Adrenal gland (tissue), 12 donors: Measurements from ENCODE around the gene CISH. TPM values are rescaled to one million over a fixed set of nuclear protein-coding genes. Genes with fewer than 3 reads are reported as not detected.

Experiments used
- DNase-seq, 7 donors: peaks; one replicate each; pipeline ENCODE4 v3.0.0-alpha.2; 2019 to 2020
- H3K27ac ChIP-seq, 5 donors: fragments of 200-600 bp; sonication (generic) in 4 of 5; 1 replicate in 3 of 5; 2 replicates in 2 of 5; pipeline versions ENCODE4 v1.5.1 to v1.8.0; 2016 to 2020; ENCODE audit warnings: mild to moderate bottlenecking in 1 of 5
- H3K27me3 ChIP-seq: fragments of 200-600 bp; 2 replicates; pipeline ENCODE4 v1.8.0; 2021
- H3K36me3 ChIP-seq, 2 donors: fragments of 200-600 bp; replicated peaks in 1 of 2; 1 replicate in 1 of 2; 2 replicates in 1 of 2; pipeline versions ENCODE4 v1.5.1 to v1.8.0; 2018 to 2022
- H3K4me1 ChIP-seq, 2 donors: fragments of 200-600 bp; replicated peaks in 1 of 2; 1 replicate in 1 of 2; 2 replicates in 1 of 2; pipeline versions ENCODE4 v1.5.1 to v1.8.0; 2018 to 2021
- H3K4me3 ChIP-seq, 4 donors: fragments of 200-600 bp; sonication (generic) in 3 of 4; one replicate each; pipeline ENCODE4 v1.5.1; 2016 to 2018
- H3K9me3 ChIP-seq, 3 donors: fragments of 200-600 bp; sonication (generic) in 1 of 3; replicated peaks in 1 of 3; 1 replicate in 2 of 3; 2 replicates in 1 of 3; pipeline versions ENCODE4 v1.5.1 to v1.8.0; 2016 to 2021
- CTCF ChIP-seq, 6 experiments: fragments of 450-650 bp in 4 of 6; fragments of 200-600 bp in 2 of 6; sonication (generic) in 1 of 6; IDR thresholded peaks; 1 replicate in 5 of 6; 2 replicates in 1 of 6; pipeline versions ENCODE4 v1.5.1 to v1.8.0; 2016 to 2021; ENCODE audit warnings: antibody characterized with exemption in 6 of 6, mild to moderate bottlenecking in 2 of 6, moderate library complexity in 1 of 6
- POLR2A ChIP-seq, 2 donors: fragments of 450-650 bp; IDR thresholded peaks; one replicate each; pipeline ENCODE4 v1.6.1; 2017; ENCODE audit warnings: antibody characterized with exemption in 2 of 2, mild to moderate bottlenecking in 2 of 2, moderate library complexity in 1 of 2
- WGBS, 4 donors: extraction: QIAGEN DNeasy Blood & Tissue Kit in 2 of 4; methylation state at CpG; one replicate each; pipeline versions ENCODE4 v1.1.5 to v1.1.7; 2013 to 2017; 5-methylcytosine and 5-hydroxymethylcytosine counted together
- intact Hi-C, 2 donors: fragments of 100-400 bp; cut with DNase I; formaldehyde crosslinking; loops; one replicate each; pipeline versions ENCODE4 v1.14.1 to v1.15.0; 2022 to 2023
- polyA plus RNA-seq, 3 donors: library from polyadenylated mRNA; stranded (reverse); fragments of 200-250 nt in 2 of 3; fragments of 350-450 nt in 1 of 3; fragmentation: Illumina TruSeq in 1 of 3; extraction: RNeasy Lipid Tissue Mini Kit (QIAGEN cat#74804) in 1 of 3; gene quantifications; one replicate each; pipeline ENCODE4 v1.2.3, GENCODE V29; 2013 to 2014
- total RNA-seq, 9 donors: library from RNA; depleted of rRNA in 4 of 9; stranded (reverse); fragments of >200 nt in 4 of 9; fragments of 120-200 nt in 1 of 9; fragmentation: NEBNext Ultra II Directional in 1 of 9; extraction: Animal tissue kit (Norgen Biotek cat#: 25700) in 1 of 9; gene quantifications; one replicate each; pipeline versions ENCODE4 v1.1.0 to v1.2.4, GENCODE V29; 2013 to 2023
- donor health status: healthy with polysubstance abuse.
- donor health status: Bipolar disorder and iron deficiency.
- donor health status: DM: yes; HTN: yes; CAD: no.
- donor health status: DM: no; HTN: no; CAD: no.
- donor health status: DM: no; HTN: no; CAD: no.
- donor health status: DM: yes; HTN: yes; CAD: no.

CISH gene
- total and polyA plus RNA-seq, 12 donors, result 1.8 to 12.6 (median 5.1) TPM

- Histone ChIP-seq H3K4me1 (no peaks in the 10 kb centered on the region), H3K9me3 (no peaks in the 10 kb centered on the region), H3K36me3 (no peaks in the 10 kb centered on the region), H3K27ac (peak overlapping the region in 1 of 5 donors; percentile 45), H3K4me3 (no peak overlapping the region), H3K27me3 (no peaks in the 10 kb centered on the region)
- 63 to 86% (median 77%) methylated on average over 1 to 6 of the region's 6 CpGs for WGBS, 4 donors
- TF ChIP-seq POLR2A (IDR thresholded peaks at IDR 0.05) (no peak), CTCF (IDR thresholded peaks at IDR 0.05) (no peak)
- peak in 6 of 7 donors; percentile 48 to 80 (median 66) for DNase-seq
- intact Hi-C loops, result no loop called here
Measured at GRCh38 chr3:50583897-50584296, 27.7 kb downstream of the CISH start.

- DNase-seq, result peak in 1 of 7 donors; percentile 43
- TF ChIP-seq CTCF (IDR thresholded peaks at IDR 0.05), result no peak
- TF ChIP-seq POLR2A (IDR thresholded peaks at IDR 0.05), result no peak
- Histone ChIP-seq H3K27ac (no peak overlapping the region), H3K9me3 (no peaks in the 10 kb centered on the region), H3K4me1 (no peaks in the 10 kb centered on the region), H3K4me3 (no peak overlapping the region), H3K27me3 (no peaks in the 10 kb centered on the region), H3K36me3 (peaks cover 0 to 9% of the 10 kb centered on the region in 2 donors)
- WGBS, 4 donors, result 53 to 77% (median 61%) methylated on average over 6 to 9 of the region's 9 CpGs
- intact Hi-C loops, result no loop called here
Measured at GRCh38 chr3:50582083-50582482, 29.5 kb downstream of the CISH start.

GRCh38 chr3:50581459-50581842 lies 30.1 kb downstream of the CISH start:
- H3K4me1 ChIP-seq, result no peaks in the 10 kb centered on the region
- peaks cover 0 to 11% of the 10 kb centered on the region in 2 donors for H3K36me3 ChIP-seq
- H3K4me3 ChIP-seq, result no peak overlapping the region
- 92 to 100% (median 97%) methylated on average over 2 of the region's 2 CpGs for WGBS, 4 donors
- DNase-seq, result no peak
- no peaks in the 10 kb centered on the region for H3K27me3 ChIP-seq
- intact Hi-C loops, result no loop called here
- H3K27ac ChIP-seq, result no peak overlapping the region
- H3K9me3 ChIP-seq, result no peaks in the 10 kb centered on the region
- TF ChIP-seq CTCF (IDR thresholded peaks at IDR 0.05) (no peak), POLR2A (IDR thresholded peaks at IDR 0.05) (no peak)

- DNase-seq, result peak in 2 of 7 donors; percentile 47 to 55
- no peak overlapping the region for H3K27ac ChIP-seq
- intact Hi-C loops, result no loop called here
- H3K4me1 ChIP-seq, result no peaks in the 10 kb centered on the region
- no peaks in the 10 kb centered on the region for H3K9me3 ChIP-seq
- H3K36me3 ChIP-seq, result peaks cover 0 to 11% of the 10 kb centered on the region in 2 donors
- TF ChIP-seq POLR2A (IDR thresholded peaks at IDR 0.05) (no peak), CTCF (IDR thresholded peaks at IDR 0.05) (no peak)
- H3K27me3 ChIP-seq, result no peaks in the 10 kb centered on the region
- 52 to 86% (median 73%) methylated on average over 7 to 9 of the region's 9 CpGs for WGBS, 4 donors
- no peak overlapping the region for H3K4me3 ChIP-seq
Measured at GRCh38 chr3:50580683-50581458, 30.7 kb downstream of the CISH start.
